Smooth muscle cell (in vitro differentiated cells): Measurements from ENCODE around the gene NUTM2D. TPM values are rescaled to one million over a fixed set of nuclear protein-coding genes. Genes with fewer than 3 reads are reported as not detected.
"Not testable (repeated sequence)": the region's sequence is repeated elsewhere in the genome, so short reads cannot be mapped to it uniquely, and the experiment has no call there.

Experiments
- DNase-seq: peaks from one replicate; lab custom pipeline; 2025; ENCODE audit not compliant: unreplicated experiment; lab: John Stamatoyannopoulos, UW
- H2AFZ ChIP-seq: fragments of 200-600 bp; sonication (generic); 2 replicates; pipeline ENCODE4 v1.6.0; 2016; ENCODE audit warnings: antibody characterized with exemption, low read depth, mild to moderate bottlenecking
- H3F3A ChIP-seq: fragments of 200-600 bp; sonication (generic); 2 replicates; pipeline ENCODE4 v1.6.0; 2017; ENCODE audit warnings: antibody characterized with exemption, low read depth
- H3K27ac ChIP-seq: fragments of 200-600 bp; sonication (generic); 2 replicates; pipeline ENCODE4 v1.5.1; 2016; ENCODE audit warnings: low read depth, mild to moderate bottlenecking
- H3K27me3 ChIP-seq: fragments of 200-600 bp; sonication (generic); 2 replicates; pipeline ENCODE4 v1.6.1; 2016; ENCODE audit warnings: low read depth, mild to moderate bottlenecking
- H3K36me3 ChIP-seq: fragments of 200-600 bp; sonication (generic); 2 replicates; pipeline ENCODE4 v1.5.1; 2016; ENCODE audit warnings: low read depth
- H3K4me1 ChIP-seq: fragments of 200-600 bp; sonication (generic); 2 replicates; pipeline ENCODE4 v1.5.1; 2016; ENCODE audit warnings: low read depth
- H3K4me2 ChIP-seq: fragments of 200-600 bp; sonication (generic); 2 replicates; pipeline ENCODE4 v1.6.0; 2016; ENCODE audit warnings: mild to moderate bottlenecking
- H3K4me3 ChIP-seq: fragments of 200-600 bp; sonication (generic); 2 replicates; pipeline ENCODE4 v1.5.1; 2016; ENCODE audit warnings: mild to moderate bottlenecking
- H3K79me2 ChIP-seq: fragments of 200-600 bp; sonication (generic); 2 replicates; pipeline ENCODE4 v1.6.0; 2016; ENCODE audit warnings: low read depth, mild to moderate bottlenecking
- H3K9ac ChIP-seq: fragments of 200-600 bp; sonication (generic); 2 replicates; pipeline ENCODE4 v1.6.0; 2016; ENCODE audit warnings: low read depth
- H3K9me3 ChIP-seq: fragments of 200-600 bp; sonication (generic); replicated peaks from 2 replicates; pipeline ENCODE4 v1.5.1; 2016; ENCODE audit warnings: low read depth
- H4K20me1 ChIP-seq: fragments of 200-600 bp; sonication (generic); 2 replicates; pipeline ENCODE4 v1.6.0; 2016; ENCODE audit warnings: low read depth
- WGBS: methylation state at CpG from one replicate; pipeline ENCODE4 v1.1.7; 2016; ENCODE audit warnings: low lambda C conversion rate; 5-methylcytosine and 5-hydroxymethylcytosine counted together
- polyA plus RNA-seq: library from polyadenylated mRNA; unstranded; fragments of >200 nt; fragmentation: Nextera tagmentation; extraction: Ambion mirVana; gene quantifications from 2 replicates; pipeline ENCODE4 v1.2.1, GENCODE V29; 2016
- small RNA-seq: library from RNA; depleted of rRNA; stranded (forward); fragments of <200 nt; gene quantifications from one replicate; pipeline ENCODE3, GENCODE V24; 2014
- total RNA-seq: library from RNA; depleted of rRNA; stranded (reverse); fragments of >200 nt; gene quantifications from 2 replicates; pipeline ENCODE4 v1.2.3, GENCODE V29; 2014

NUTM2D gene
- total and polyA plus RNA-seq, 2 experiments from 2014 or later = 0.18 to 1.9 TPM

- not testable (repeated sequence) for H3K9ac ChIP-seq, H3K4me1 ChIP-seq, H3K4me3 ChIP-seq, H4K20me1 ChIP-seq, H2AFZ ChIP-seq, H3K4me2 ChIP-seq, H3K79me2 ChIP-seq, H3K36me3 ChIP-seq, H3K9me3 ChIP-seq, H3F3A ChIP-seq, H3K27ac ChIP-seq, DNase-seq
- H3K27me3 ChIP-seq = peaks cover 17% of the 10 kb centered on the region
- 93% methylated on average over 1 of the region's 1 CpG for WGBS
Observed at GRCh38 chr10:87413921-87414320, 56.4 kb downstream of the NUTM2D start.

Small RNA genes within 50 kb of the gene (small RNA-seq; reads per million reads assigned to genes)
- not detected for gene AL355334.1

Other genes with a start within 250 kb of the NUTM2D start
- gene NUTM2A, start 132.3 kb upstream of the NUTM2D start, total RNA-seq = 0.31 and 0.54 TPM in 2 replicates
- gene NUTM2A, start 132.3 kb upstream of the NUTM2D start, polyA plus RNA-seq = 0.21 and 0.24 TPM in 2 replicates
- gene MINPP1, start 147.1 kb downstream of the NUTM2D start, total RNA-seq = 31.7 and 41.3 TPM in 2 replicates
- 20.3 and 24.5 TPM in 2 replicates for gene MINPP1, start 147.1 kb downstream of the NUTM2D start, polyA plus RNA-seq